ENCODE measurements around the gene GPC3.

GPC3 gene

GRCh38 chrX:133654811-133655210, 330.6 kb downstream of the GPC3 start:
- H3K4me3 ChIP-seq (ENCODE audit: low read depth, low read length), result no peak overlapping the region
- ChIA-PET CTCF (no interaction called here), POLR2A (no interaction called here)
- no peak overlapping the region for H3K27ac ChIP-seq (ENCODE audit: extremely low read depth, low read depth, low read length)
- H3K9me3 ChIP-seq (ENCODE audit: control insufficient read depth, insufficient read depth, low read depth, low read length), result no peaks in the 10 kb centered on the region
- no peaks in the 10 kb centered on the region for H3K36me3 ChIP-seq (ENCODE audit: control insufficient read depth in 2 of 2, insufficient read depth in 1 of 2, low read length in 2 of 2)
- no peaks in the 10 kb centered on the region for H3K4me1 ChIP-seq (ENCODE audit: control insufficient read depth, insufficient read depth, low read length)
- no peak for TF ChIP-seq ZNF571 (tag by site-specific recombination; IDR thresholded peaks at IDR 0.05)
- TF ChIP-seq ZNF132 (tag by site-specific recombination; IDR thresholded peaks at IDR 0.05; ENCODE audit: borderline replicate concordance), result no peak
- no peak for TF ChIP-seq ZNF837 (tag by site-specific recombination; IDR thresholded peaks at IDR 0.05)
- TF ChIP-seq INSM2 (tag by site-specific recombination; IDR thresholded peaks at IDR 0.05), result no peak
- no peak for TF ChIP-seq ZNF18 (tag by site-specific recombination; IDR thresholded peaks at IDR 0.05)
- no peak for TF ChIP-seq TRIM28 (IDR thresholded peaks at IDR 0.05; ENCODE audit: borderline replicate concordance, low read length)
- TF ChIP-seq IKZF3 (tag by site-specific recombination; IDR thresholded peaks at IDR 0.05), result no peak
- TF ChIP-seq EGR2 (tag by site-specific recombination; IDR thresholded peaks at IDR 0.05; ENCODE audit: low read depth), result no peak
- TF ChIP-seq ZFP37 (tag by site-specific recombination; IDR thresholded peaks at IDR 0.05), result no peak
- no peak for TF ChIP-seq ZSCAN18 (tag by site-specific recombination; IDR thresholded peaks at IDR 0.05)
- no peak for TF ChIP-seq KLF1 (tag by site-specific recombination; IDR thresholded peaks at IDR 0.05)
- no peak for TF ChIP-seq PRDM4 (tag by site-specific recombination; IDR thresholded peaks at IDR 0.05)
- no peak for TF ChIP-seq ZBTB44 (tag by site-specific recombination; IDR thresholded peaks at IDR 0.05)
- no peak for TF ChIP-seq ZNF629 (tag by site-specific recombination; IDR thresholded peaks at IDR 0.05)
- TF ChIP-seq BCL11B (tag by site-specific recombination; IDR thresholded peaks at IDR 0.05; ENCODE audit: low read depth), result no peak

- no peaks in the 10 kb centered on the region for H3K36me3 ChIP-seq (ENCODE audit: control insufficient read depth in 2 of 2, insufficient read depth in 1 of 2, low read length in 2 of 2)
- ChIA-PET CTCF (no interaction called here), POLR2A (no interaction called here)
- no peak overlapping the region for H3K27ac ChIP-seq (ENCODE audit: extremely low read depth, low read depth, low read length)
- no peak overlapping the region for H3K4me3 ChIP-seq (ENCODE audit: low read depth, low read length)
- H3K9me3 ChIP-seq (ENCODE audit: control insufficient read depth, insufficient read depth, low read depth, low read length), result no peaks in the 10 kb centered on the region
- no peaks in the 10 kb centered on the region for H3K4me1 ChIP-seq (ENCODE audit: control insufficient read depth, insufficient read depth, low read length)
- TF ChIP-seq SCRT2 (tag by site-specific recombination; IDR thresholded peaks at IDR 0.05) (peak; percentile 30; the same call in 1 of the 2 replicates), ZNF121 (tag by site-specific recombination; IDR thresholded peaks at IDR 0.05) (no peak)
These were observed 332.0 kb downstream of the GPC3 start for GRCh38 chrX:133653358-133653757.

Data from HEK293 (cell line).